Measurements from ENCODE around the gene LRP1.

DNA sequence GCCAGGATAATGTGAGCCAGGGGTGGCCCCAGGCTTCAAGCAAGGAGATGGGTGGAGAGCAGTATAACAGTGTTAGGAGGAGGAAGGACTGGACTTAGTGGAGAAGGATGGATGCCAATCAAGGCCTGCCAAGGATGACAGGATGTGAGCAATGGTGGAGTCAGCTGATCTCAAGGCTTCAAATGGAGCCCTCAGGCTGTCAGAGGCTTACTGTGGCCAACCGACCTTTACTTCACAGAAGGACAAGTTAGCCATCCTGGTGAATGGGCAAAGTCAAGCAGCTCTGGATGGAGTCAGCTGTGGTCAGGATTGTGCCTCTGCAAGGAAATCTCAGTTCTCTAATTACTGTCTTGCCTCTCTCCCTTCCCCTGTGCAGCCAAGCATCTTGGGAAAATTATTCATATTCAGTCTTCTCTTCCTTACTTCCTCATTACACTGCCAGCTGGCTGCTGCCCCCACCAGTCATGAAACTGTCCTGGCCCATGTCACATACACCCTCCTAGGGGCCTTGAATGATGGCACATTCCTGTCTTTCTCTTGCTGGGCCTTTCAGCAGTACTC is 9.5 kb upstream of the LRP1 start:
- TF ChIP-seq POLR2AphosphoS5 (IDR thresholded peaks at IDR 0.05; ENCODE audit: insufficient read depth in 1 of 2, low read depth in 1 of 2) (no peak), CTCF (IDR thresholded peaks at IDR 0.05) (no peak)

All from vagina (tissue), 2 donors.